ENCODE results near the gene LYSMD2. TPM values are rescaled to one million over a fixed set of nuclear protein-coding genes. Genes with fewer than 3 reads are reported as not detected.

LYSMD2 gene
- total RNA-seq, 1 donor = 18.1 TPM

- Histone ChIP-seq H3K27me3 (ENCODE audit: insufficient read depth, low read length) (no peaks in the 10 kb centered on the region), H3K4me1 (ENCODE audit: insufficient read depth, low read length) (peaks cover 43% of the 10 kb centered on the region), H3K4me3 (ENCODE audit: low read length) (no peak overlapping the region), H3K9me3 (ENCODE audit: low read depth, low read length) (no peaks in the 10 kb centered on the region)
These were observed 22.2 kb upstream of the LYSMD2 start for GRCh38 chr15:51759557-51760070.

- no peaks in the 10 kb centered on the region for H3K9me3 ChIP-seq (ENCODE audit: low read depth, low read length)
- no peak overlapping the region for H3K4me3 ChIP-seq (ENCODE audit: low read length)
- peaks cover 49% of the 10 kb centered on the region for H3K4me1 ChIP-seq (ENCODE audit: insufficient read depth, low read length)
- H3K27me3 ChIP-seq (ENCODE audit: insufficient read depth, low read length) = no peaks in the 10 kb centered on the region
These were observed 21.2 kb upstream of the LYSMD2 start for GRCh38 chr15:51758645-51759044.

GRCh38 chr15:51757450-51757849 lies 20.0 kb upstream of the LYSMD2 start:
- H3K9me3 ChIP-seq (ENCODE audit: low read depth, low read length) = no peaks in the 10 kb centered on the region
- no peak overlapping the region for H3K4me3 ChIP-seq (ENCODE audit: low read length)
- H3K27me3 ChIP-seq (ENCODE audit: insufficient read depth, low read length) = no peaks in the 10 kb centered on the region
- H3K4me1 ChIP-seq (ENCODE audit: insufficient read depth, low read length) = peaks cover 61% of the 10 kb centered on the region

GRCh38 chr15:51756482-51756881 lies 19.0 kb upstream of the LYSMD2 start:
- Histone ChIP-seq H3K9me3 (ENCODE audit: low read depth, low read length) (no peaks in the 10 kb centered on the region), H3K4me1 (ENCODE audit: insufficient read depth, low read length) (peaks cover 67% of the 10 kb centered on the region), H3K27me3 (ENCODE audit: insufficient read depth, low read length) (no peaks in the 10 kb centered on the region), H3K4me3 (ENCODE audit: low read length) (no peak overlapping the region)

GRCh38 chr15:51755790-51756189 lies 18.3 kb upstream of the LYSMD2 start:
- Histone ChIP-seq H3K9me3 (ENCODE audit: low read depth, low read length) (no peaks in the 10 kb centered on the region), H3K27me3 (ENCODE audit: insufficient read depth, low read length) (peaks cover under 1% of the 10 kb centered on the region), H3K4me1 (ENCODE audit: insufficient read depth, low read length) (peaks cover 71% of the 10 kb centered on the region), H3K4me3 (ENCODE audit: low read length) (no peak overlapping the region)

- Histone ChIP-seq H3K9me3 (ENCODE audit: low read depth, low read length) (no peaks in the 10 kb centered on the region), H3K4me3 (ENCODE audit: low read length) (no peak overlapping the region), H3K4me1 (ENCODE audit: insufficient read depth, low read length) (peaks cover 66% of the 10 kb centered on the region), H3K27me3 (ENCODE audit: insufficient read depth, low read length) (peaks cover 4% of the 10 kb centered on the region)
These were observed 16.8 kb upstream of the LYSMD2 start for GRCh38 chr15:51754267-51754666.

- Histone ChIP-seq H3K9me3 (ENCODE audit: low read depth, low read length) (no peaks in the 10 kb centered on the region), H3K4me3 (ENCODE audit: low read length) (no peak overlapping the region), H3K4me1 (ENCODE audit: insufficient read depth, low read length) (peaks cover 57% of the 10 kb centered on the region), H3K27me3 (ENCODE audit: insufficient read depth, low read length) (peaks cover 4% of the 10 kb centered on the region)
These were observed 15.4 kb upstream of the LYSMD2 start for GRCh38 chr15:51752888-51753287.

- peaks cover 4% of the 10 kb centered on the region for H3K27me3 ChIP-seq (ENCODE audit: insufficient read depth, low read length)
- H3K9me3 ChIP-seq (ENCODE audit: low read depth, low read length) = no peaks in the 10 kb centered on the region
- H3K4me1 ChIP-seq (ENCODE audit: insufficient read depth, low read length) = peaks cover 50% of the 10 kb centered on the region
- H3K4me3 ChIP-seq (ENCODE audit: low read length) = peak overlapping the region; percentile 48
These were observed 14.5 kb upstream of the LYSMD2 start for GRCh38 chr15:51751697-51752683.

GRCh38 chr15:51750792-51751696 lies 13.6 kb upstream of the LYSMD2 start, which contains the start of gene TMOD2:
TSS of gene TMOD2 (plus strand) at chr15:51751597. CDS start at chr15:51766442, 14,845 bp downstream.
- H3K4me1 ChIP-seq (ENCODE audit: insufficient read depth, low read length) = peaks cover 42% of the 10 kb centered on the region
- H3K4me3 ChIP-seq (ENCODE audit: low read length) = peak within 1 kb of the TSS; percentile 48
- H3K27me3 ChIP-seq (ENCODE audit: insufficient read depth, low read length) = peaks cover 5% of the 10 kb centered on the region
- H3K9me3 ChIP-seq (ENCODE audit: low read depth, low read length) = no peaks in the 10 kb centered on the region

- Histone ChIP-seq H3K9me3 (ENCODE audit: low read depth, low read length) (no peaks in the 10 kb centered on the region), H3K4me3 (ENCODE audit: low read length) (no peak overlapping the region), H3K4me1 (ENCODE audit: insufficient read depth, low read length) (peaks cover 33% of the 10 kb centered on the region), H3K27me3 (ENCODE audit: insufficient read depth, low read length) (peaks cover 14% of the 10 kb centered on the region)
These were observed 12.7 kb upstream of the LYSMD2 start for GRCh38 chr15:51750186-51750585.

GRCh38 chr15:51749307-51749706 lies 11.9 kb upstream of the LYSMD2 start:
- Histone ChIP-seq H3K4me1 (ENCODE audit: insufficient read depth, low read length) (peaks cover 30% of the 10 kb centered on the region), H3K4me3 (ENCODE audit: low read length) (no peak overlapping the region)

GRCh38 chr15:51739061-51739712 lies 1.7 kb upstream of the LYSMD2 start:
- peaks cover 36% of the 10 kb centered on the region for H3K4me1 ChIP-seq (ENCODE audit: insufficient read depth, low read length)
- H3K4me3 ChIP-seq (ENCODE audit: low read length) = no peak overlapping the region
- no peaks in the 10 kb centered on the region for H3K27me3 ChIP-seq (ENCODE audit: insufficient read depth, low read length)
- H3K9me3 ChIP-seq (ENCODE audit: low read depth, low read length) = no peaks in the 10 kb centered on the region

More at GRCh38 chr15:51749307-51749706, 11.9 kb upstream of the LYSMD2 start:
- Histone ChIP-seq H3K9me3 (ENCODE audit: low read depth, low read length) (no peaks in the 10 kb centered on the region), H3K27me3 (ENCODE audit: insufficient read depth, low read length) (peaks cover 15% of the 10 kb centered on the region)

GRCh38 chr15:51738553-51738952 lies 1.1 kb upstream of the LYSMD2 start:
- H3K27me3 ChIP-seq (ENCODE audit: insufficient read depth, low read length) = no peaks in the 10 kb centered on the region
- H3K4me3 ChIP-seq (ENCODE audit: low read length) = no peak overlapping the region
- H3K9me3 ChIP-seq (ENCODE audit: low read depth, low read length) = no peaks in the 10 kb centered on the region
- H3K4me1 ChIP-seq (ENCODE audit: insufficient read depth, low read length) = peaks cover 42% of the 10 kb centered on the region

GRCh38 chr15:51736751-51737521 lies 519 bp downstream of the LYSMD2 start:
- Histone ChIP-seq H3K27me3 (ENCODE audit: insufficient read depth, low read length) (no peaks in the 10 kb centered on the region), H3K4me3 (ENCODE audit: low read length) (peak overlapping the region; percentile 70), H3K4me1 (ENCODE audit: insufficient read depth, low read length) (peaks cover 59% of the 10 kb centered on the region), H3K9me3 (ENCODE audit: low read depth, low read length) (no peaks in the 10 kb centered on the region)
